Caco-2 (cell line): ENCODE data around the gene GOLGA8F. TPM values are rescaled to one million over a fixed set of nuclear protein-coding genes. Genes with fewer than 3 reads are reported as not detected.
"Not testable (repeated sequence)": the region's sequence is repeated elsewhere in the genome, so short reads cannot be mapped to it uniquely, and the experiment has no call there.

Experiments
- BruUV-seq: library from RNA; stranded (reverse); fragments of 400-500 nt; replicated peaks from 2 replicates; lab custom pipeline; 2021; lab: Mats Ljungman, UMichigan
- CTCF ChIA-PET: fragments of 300-600 bp; sonication (Branson Sonifier 250); formaldehyde crosslinking; loops from one replicate; lab custom pipeline; 2022; ENCODE audit warnings: antibody characterized with exemption; lab: Charles Lee
- POLR2A ChIA-PET: fragments of 300-600 bp; sonication (Branson Sonifier 250); formaldehyde crosslinking; loops from one replicate; lab custom pipeline; 2022; ENCODE audit warnings: antibody characterized with exemption; lab: Charles Lee
- DNase-seq, 2 experiments: peaks; one replicate each; pipeline versions ENCODE4 v3.0.0 to v3.0.0-alpha.2; 2020 to 2022
- H3K27me3 ChIP-seq: replicated peaks from 2 replicates; pipeline ENCODE4 v1.6.0; 2011; ENCODE audit warnings: low read length; ENCODE audit not compliant: control insufficient read depth, insufficient read depth
- H3K36me3 ChIP-seq: 2 replicates; pipeline ENCODE4 v1.5.1; 2011; ENCODE audit warnings: low read length; ENCODE audit not compliant: control insufficient read depth, insufficient read depth
- H3K4me1 ChIP-seq: fragments of 250-450 bp; sonication (Bioruptor Pico); 2 replicates; pipeline ENCODE4 v1.5.1; 2020; ENCODE audit warnings: mild to moderate bottlenecking
- H3K4me3 ChIP-seq: 2 replicates; pipeline ENCODE4 v1.5.1; 2011; ENCODE audit warnings: low read depth, mild to moderate bottlenecking, control low read depth, low read length
- H3K9me3 ChIP-seq: fragments of 250-450 bp; sonication (Bioruptor Pico); 2 replicates; pipeline ENCODE4 v1.5.1; 2020; ENCODE audit warnings: mild to moderate bottlenecking, moderate library complexity
- H3K27ac Mint-ChIP-seq: one replicate; pipeline ENCODE4 v1.8.0; 2022; ENCODE audit warnings: mixed read lengths; ENCODE audit not compliant: unreplicated experiment
- H3K27me3 Mint-ChIP-seq: one replicate; pipeline ENCODE4 v1.8.0; 2022; ENCODE audit warnings: mixed read lengths; ENCODE audit not compliant: insufficient read depth, unreplicated experiment
- H3K36me3 Mint-ChIP-seq: one replicate; pipeline ENCODE4 v1.8.0; 2022; ENCODE audit warnings: mild to moderate bottlenecking, mixed read lengths; ENCODE audit not compliant: insufficient read depth, unreplicated experiment
- H3K4me1 Mint-ChIP-seq: one replicate; pipeline ENCODE4 v1.8.0; 2022; ENCODE audit warnings: low read depth, mixed read lengths; ENCODE audit not compliant: unreplicated experiment
- H3K4me3 Mint-ChIP-seq: one replicate; pipeline ENCODE4 v1.8.0; 2022; ENCODE audit warnings: mild to moderate bottlenecking, moderate library complexity, mixed read lengths; ENCODE audit not compliant: unreplicated experiment
- H3K9me3 Mint-ChIP-seq: one replicate; pipeline ENCODE4 v1.8.0; 2022; ENCODE audit warnings: mixed read lengths; ENCODE audit not compliant: unreplicated experiment
- intact Hi-C: fragments of 100-400 bp; cut with micrococcal nuclease; formaldehyde crosslinking; loops from one replicate; pipeline ENCODE4 v1.10.0; 2022; ENCODE audit not compliant: unreplicated experiment
- microRNA-seq: library from miRNA; unstranded; fragments of <30 nt; microRNA quantifications from one replicate; pipeline ENCODE4 v1.2.0, GENCODE V29; 2022
- total RNA-seq: library from RNA; stranded (reverse); gene quantifications from 2 replicates; pipeline ENCODE4 v1.2.3, GENCODE V29; 2022

Gene GOLGA8F
- total RNA-seq, 1 experiment from 2014 or later, result not detected

DNA sequence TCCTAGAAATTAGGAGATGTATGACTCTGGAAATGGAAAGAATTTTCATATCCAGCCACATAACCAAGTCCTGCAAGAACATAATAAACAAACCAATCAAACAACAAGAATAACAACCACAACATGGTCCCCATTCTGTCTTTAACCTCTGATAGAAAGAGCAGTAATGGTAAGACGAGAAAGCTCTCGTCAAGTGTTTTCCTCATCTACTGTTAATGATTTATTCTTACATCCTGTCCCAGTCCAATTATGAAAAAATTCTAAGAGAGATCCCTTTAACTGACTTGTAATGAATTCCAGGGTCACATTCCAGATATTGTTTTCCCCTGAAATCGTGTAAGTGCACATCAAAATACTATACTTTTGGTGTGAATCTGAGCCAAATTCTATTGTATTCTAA lies 57.1 kb downstream of the GOLGA8F start:
- H3K9me3 ChIP-seq, H3K9me3 Mint-ChIP-seq, H3K27ac Mint-ChIP-seq, H3K27me3 ChIP-seq, H3K4me1 ChIP-seq, DNase-seq, intact Hi-C loops, H3K27me3 Mint-ChIP-seq, H3K4me3 ChIP-seq, CTCF ChIA-PET, POLR2A ChIA-PET, H3K36me3 ChIP-seq, BruUV-seq, H3K4me3 Mint-ChIP-seq, H3K36me3 Mint-ChIP-seq, H3K4me1 Mint-ChIP-seq: not testable (repeated sequence)

Small RNA genes within 50 kb of the gene (microRNA-seq; reads per million reads assigned to microRNA genes)
- gene MIR4509-2, result not detected

Other genes starting within 250 kb of the GOLGA8F start
- gene HERC2, start 56.5 kb upstream of the GOLGA8F start, total RNA-seq, result 76.9 and 81.1 TPM in 2 replicates
- gene GOLGA6L24, start 20.6 kb upstream of the GOLGA8F start, total RNA-seq, result not detected in 2 replicates
- gene GOLGA8G, start 154.3 kb downstream of the GOLGA8F start, total RNA-seq, result not detected in 2 replicates
- gene GOLGA6L25, start 174.9 kb downstream of the GOLGA8F start, total RNA-seq, result not detected in 2 replicates